GM12801 (cell line): ENCODE measurements around the gene MAN1A2.

ENCODE experiments used
- CTCF ChIP-seq: IDR thresholded peaks from one replicate; pipeline ENCODE4 v1.5.1; 2011; ENCODE audit warnings: control low read depth; ENCODE audit not compliant: insufficient read length; ENCODE audit errors: extremely low read depth

The MAN1A2 gene

DNA sequence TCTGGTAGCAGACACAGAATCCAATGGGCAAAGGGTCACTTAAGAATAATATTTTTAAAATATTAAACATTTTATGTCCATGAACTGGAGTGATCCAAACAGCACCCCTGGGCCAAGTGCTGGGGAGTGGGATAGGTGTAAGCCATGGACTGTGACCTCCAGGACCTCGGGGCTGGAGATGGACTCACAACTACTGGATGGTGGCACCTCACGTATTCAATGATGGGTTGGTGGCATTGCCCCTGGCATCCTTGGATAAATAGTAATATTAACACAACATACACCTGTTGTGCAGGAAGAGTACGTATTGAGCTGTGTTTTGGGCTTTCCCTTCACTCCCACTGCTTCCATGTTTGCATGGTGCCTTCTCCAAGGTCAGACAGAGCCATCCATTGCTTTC lies 199.3 kb downstream of the MAN1A2 start:
- TF ChIP-seq CTCF, result no peak

GRCh38 chr1:117567435-117567834 lies 200.2 kb downstream of the MAN1A2 start:
- no peak for TF ChIP-seq CTCF

DNA sequence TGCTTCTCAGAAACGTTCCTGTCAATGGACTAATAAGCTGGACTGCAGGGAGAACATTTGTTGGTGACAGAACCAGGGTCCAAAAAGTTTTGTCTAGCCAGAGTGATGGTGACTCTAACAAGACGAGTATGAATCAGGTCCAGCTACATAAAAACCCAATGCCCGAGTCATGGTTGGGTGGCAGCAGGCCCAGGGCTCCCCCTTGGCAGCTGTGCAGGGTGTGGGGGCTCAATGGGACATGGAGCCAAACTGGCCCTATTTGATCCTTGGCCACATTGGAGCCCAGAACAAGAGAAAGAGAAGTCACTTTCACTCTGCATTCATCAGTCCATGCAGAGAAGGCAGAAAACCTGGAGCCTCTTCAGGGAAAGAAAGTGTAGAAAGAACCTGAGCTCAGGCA lies 200.7 kb downstream of the MAN1A2 start:
- no peak for TF ChIP-seq CTCF

GRCh38 chr1:117568999-117569398 lies 201.8 kb downstream of the MAN1A2 start:
- TF ChIP-seq CTCF, result no peak

- TF ChIP-seq CTCF, result no peak
Observed at GRCh38 chr1:117569856-117570255, 202.6 kb downstream of the MAN1A2 start.

- TF ChIP-seq CTCF, result no peak
Observed at GRCh38 chr1:117570988-117571409, 203.8 kb downstream of the MAN1A2 start.

DNA sequence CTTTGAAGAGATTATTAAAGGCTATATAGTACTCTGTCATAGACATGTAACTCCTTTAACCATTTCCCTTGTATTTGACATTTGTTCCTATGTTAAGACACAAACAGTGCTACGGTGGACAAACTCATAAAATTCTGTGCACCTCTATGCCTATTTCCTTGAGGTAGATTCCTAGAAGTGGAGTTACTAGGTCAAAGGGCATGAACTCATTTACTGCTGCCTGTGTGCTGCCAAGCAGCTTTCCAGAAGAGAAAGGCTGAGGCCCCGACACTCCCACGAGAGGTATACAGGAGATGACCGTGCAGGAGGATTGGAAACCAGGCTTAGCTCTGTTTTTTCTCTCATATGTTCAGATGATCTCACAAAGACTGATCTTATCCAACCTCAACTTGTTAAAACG lies 204.2 kb downstream of the MAN1A2 start:
- no peak for TF ChIP-seq CTCF

DNA sequence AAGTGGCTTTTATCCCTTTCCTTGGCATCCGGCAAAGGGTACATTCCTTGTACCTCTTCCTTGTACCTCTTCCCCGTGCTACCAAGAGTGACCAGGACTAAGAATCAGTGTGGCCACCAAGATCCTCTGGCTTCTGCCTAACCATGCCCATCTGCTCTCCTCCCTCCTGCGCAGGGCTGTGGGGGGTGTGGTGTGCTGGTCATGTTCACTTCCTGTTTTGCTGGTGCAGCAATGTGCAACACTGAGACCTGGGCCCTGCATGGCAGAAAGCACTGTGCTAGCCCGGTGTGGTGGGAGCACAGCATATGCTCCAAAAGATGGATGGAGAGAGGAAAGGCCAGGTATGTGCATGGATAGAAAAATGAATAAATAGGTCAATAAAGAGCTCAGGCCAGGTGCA lies 205.3 kb downstream of the MAN1A2 start:
- TF ChIP-seq CTCF, result no peak
